Activated T-cell treated with anti-CD3 and anti-CD28 coated beads, Interleukin-2, amount 50 U/mL, for 72 hours (primary cell): ENCODE measurements around the gene SEC31B. TPM values are rescaled to one million over a fixed set of nuclear protein-coding genes. Genes with fewer than 3 reads are reported as not detected.
A peak's percentile ranks its signal among the peaks of the same experiment; 100 is the strongest.

Experiments
- ATAC-seq, 2 donors: fragments of 150-1000 bp; cut with Tn5 transposase; replicated peaks in 1 of 2; 2 replicates each; pipeline ENCODE4 v1.10.0; 2021; ENCODE audit warnings: moderate library complexity in 2 of 2, mild to moderate bottlenecking in 1 of 2
- DNase-seq, 2 donors: peaks; one replicate each; pipeline ENCODE4 v3.0.0; 2021 to 2022; ENCODE audit warnings: mixed read lengths in 1 of 2
- H3K27ac Mint-ChIP-seq: one replicate; pipeline ENCODE4 v1.8.0; 2022; ENCODE audit warnings: mild to moderate bottlenecking, moderate library complexity, mixed read lengths
- H3K27me3 Mint-ChIP-seq: one replicate; pipeline ENCODE4 v1.8.0; 2022; ENCODE audit warnings: low read depth, mixed read lengths
- H3K36me3 Mint-ChIP-seq, 2 donors: one replicate each; pipeline ENCODE4 v1.8.0; 2022; ENCODE audit warnings: mixed read lengths in 2 of 2, mild to moderate bottlenecking in 1 of 2; ENCODE audit not compliant: insufficient read depth in 2 of 2
- H3K4me1 Mint-ChIP-seq: one replicate; pipeline ENCODE4 v1.8.0; 2022; ENCODE audit warnings: low read depth, mixed read lengths
- H3K4me3 Mint-ChIP-seq, 2 donors: one replicate each; pipeline ENCODE4 v1.8.0; 2022; ENCODE audit warnings: mild to moderate bottlenecking in 2 of 2, mixed read lengths in 2 of 2, moderate library complexity in 2 of 2
- H3K9me3 Mint-ChIP-seq, 2 donors: one replicate each; pipeline ENCODE4 v1.8.0; 2022; ENCODE audit warnings: mixed read lengths in 2 of 2
- total RNA-seq, 2 donors: library from RNA; stranded (reverse); gene quantifications; one replicate each; pipeline ENCODE4 v1.2.3, GENCODE V29; 2022

SEC31B gene
- total RNA-seq, 2 donors from 2014 or later: 76.5 to 106 TPM

GRCh38 chr10:100482181-100482833 is 37.4 kb downstream of the SEC31B start:
- H3K27ac Mint-ChIP-seq: no peak overlapping the region
- DNase-seq (peak; percentile 69 to 80), ATAC-seq (peak; percentile 70 to 76)
- H3K4me3 Mint-ChIP-seq: peak overlapping the region; percentile 80 to 88
- H3K9me3 Mint-ChIP-seq: peaks cover 0 to 2% of the 10 kb centered on the region in 2 donors
- H3K36me3 Mint-ChIP-seq: peaks cover 0 to 4% of the 10 kb centered on the region in 2 donors
- peaks cover 45% of the 10 kb centered on the region for H3K27me3 Mint-ChIP-seq
- H3K4me1 Mint-ChIP-seq: peaks cover 27% of the 10 kb centered on the region

- Mint-ChIP-seq H3K27me3 (peaks cover 45% of the 10 kb centered on the region), H3K9me3 (peaks cover 0 to 2% of the 10 kb centered on the region in 2 donors), H3K27ac (no peak overlapping the region), H3K36me3 (peaks cover 0 to 2% of the 10 kb centered on the region in 2 donors), H3K4me3 (peak overlapping the region; percentile 80 to 88), H3K4me1 (peaks cover 27% of the 10 kb centered on the region)
- peak; percentile 86 to 91 for DNase-seq
- ATAC-seq: peak; percentile 93
Measured at GRCh38 chr10:100481462-100482081, 38.1 kb downstream of the SEC31B start.

GRCh38 chr10:100480002-100480401 is 39.7 kb downstream of the SEC31B start:
- no peak for ATAC-seq
- Mint-ChIP-seq H3K4me3 (no peak overlapping the region), H3K36me3 (peaks cover 0 to 2% of the 10 kb centered on the region in 2 donors), H3K4me1 (peaks cover 27% of the 10 kb centered on the region), H3K27me3 (peaks cover 45% of the 10 kb centered on the region), H3K27ac (no peak overlapping the region), H3K9me3 (peaks cover 0 to 2% of the 10 kb centered on the region in 2 donors)
- DNase-seq: no peak

GRCh38 chr10:100479037-100479436 is 40.6 kb downstream of the SEC31B start:
- Mint-ChIP-seq H3K4me3 (no peak overlapping the region), H3K9me3 (peaks cover 0 to 2% of the 10 kb centered on the region in 2 donors), H3K36me3 (peaks cover 0 to 2% of the 10 kb centered on the region in 2 donors), H3K27ac (no peak overlapping the region), H3K27me3 (peaks cover 45% of the 10 kb centered on the region), H3K4me1 (peaks cover 27% of the 10 kb centered on the region)
- DNase-seq: no peak
- ATAC-seq: no peak

GRCh38 chr10:100477970-100478369 is 41.7 kb downstream of the SEC31B start:
- Mint-ChIP-seq H3K9me3 (peaks cover 0 to 2% of the 10 kb centered on the region in 2 donors), H3K36me3 (peaks cover 0 to 2% of the 10 kb centered on the region in 2 donors), H3K27me3 (peaks cover 38% of the 10 kb centered on the region), H3K4me1 (peaks cover 16% of the 10 kb centered on the region), H3K27ac (no peak overlapping the region), H3K4me3 (no peak overlapping the region)
- ATAC-seq: no peak
- no peak for DNase-seq

GRCh38 chr10:100470367-100470766 is 49.3 kb downstream of the SEC31B start:
- Mint-ChIP-seq H3K27me3 (peaks cover 9% of the 10 kb centered on the region), H3K9me3 (no peaks in the 10 kb centered on the region), H3K4me3 (no peak overlapping the region), H3K27ac (no peak overlapping the region), H3K4me1 (no peaks in the 10 kb centered on the region), H3K36me3 (no peaks in the 10 kb centered on the region)
- DNase-seq (no peak), ATAC-seq (no peak)

DNA sequence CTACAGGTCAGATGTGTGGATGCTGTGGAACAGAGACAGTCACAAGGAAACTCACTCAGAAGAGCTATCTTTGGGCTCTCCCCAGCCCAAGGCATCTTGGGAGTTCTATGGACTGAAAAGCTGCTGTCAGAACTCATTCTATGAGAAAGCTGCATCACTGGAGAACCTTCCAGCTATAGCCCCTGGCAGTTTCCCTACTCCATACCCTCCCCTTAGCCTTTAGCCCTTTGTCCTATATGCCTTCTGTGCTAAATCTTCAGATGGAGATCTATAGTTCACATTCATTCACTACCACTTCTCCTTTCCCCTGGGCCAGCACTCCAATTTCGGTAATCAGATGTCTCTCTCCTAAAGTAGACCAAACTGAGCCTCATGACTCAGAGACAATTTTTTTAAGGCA is 49.9 kb downstream of the SEC31B start:
- Mint-ChIP-seq H3K27ac (no peak overlapping the region), H3K4me3 (no peak overlapping the region), H3K9me3 (no peaks in the 10 kb centered on the region), H3K27me3 (peaks cover 9% of the 10 kb centered on the region), H3K36me3 (no peaks in the 10 kb centered on the region), H3K4me1 (no peaks in the 10 kb centered on the region)
- no peak for DNase-seq
- no peak for ATAC-seq

DNA sequence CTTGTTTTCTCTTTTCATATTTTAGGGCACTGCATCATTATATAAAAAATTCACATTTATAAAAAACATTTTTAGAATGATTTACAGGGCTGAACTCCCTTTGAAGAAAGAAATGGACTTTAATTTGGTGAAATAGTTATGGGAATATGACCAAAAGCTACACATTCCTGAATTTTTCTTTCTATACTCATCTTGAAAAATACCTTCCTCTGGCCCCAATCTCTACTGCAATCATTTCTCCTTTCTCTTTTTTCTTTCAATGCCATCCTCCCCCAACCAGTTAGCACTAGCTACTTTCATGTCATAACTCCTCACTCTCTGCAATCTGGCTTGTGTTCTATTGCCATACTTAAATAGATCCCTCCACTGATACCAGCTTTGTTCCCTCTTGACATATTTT is 50.7 kb downstream of the SEC31B start:
- H3K9me3 Mint-ChIP-seq: no peaks in the 10 kb centered on the region
- H3K4me3 Mint-ChIP-seq: no peak overlapping the region
- no peaks in the 10 kb centered on the region for H3K36me3 Mint-ChIP-seq
- H3K4me1 Mint-ChIP-seq: no peaks in the 10 kb centered on the region
- no peak for DNase-seq
- ATAC-seq: no peak
- H3K27ac Mint-ChIP-seq: no peak overlapping the region
- H3K27me3 Mint-ChIP-seq: peaks cover 9% of the 10 kb centered on the region

DNA sequence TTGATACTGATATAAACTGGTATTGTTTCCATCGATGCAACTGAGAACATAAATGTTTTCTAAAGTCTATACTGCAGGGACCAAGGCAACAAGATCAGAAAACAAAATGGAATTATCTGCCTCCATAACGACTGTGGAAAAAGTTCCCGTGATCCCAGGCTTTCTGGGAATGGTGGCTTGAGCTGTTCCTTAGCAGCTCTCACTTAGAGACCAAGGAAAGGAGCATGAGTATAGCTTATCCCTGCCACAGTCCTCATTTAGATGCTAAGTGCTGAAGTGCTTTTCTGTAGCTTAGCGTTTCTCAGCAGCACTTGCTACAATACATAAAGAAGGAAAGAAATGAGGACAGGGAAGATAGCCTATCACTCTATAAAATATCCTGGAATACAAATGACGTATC is 51.3 kb downstream of the SEC31B start:
- no peak for ATAC-seq
- Mint-ChIP-seq H3K27me3 (peaks cover 9% of the 10 kb centered on the region), H3K36me3 (no peaks in the 10 kb centered on the region), H3K4me3 (no peak overlapping the region), H3K9me3 (no peaks in the 10 kb centered on the region), H3K4me1 (no peaks in the 10 kb centered on the region), H3K27ac (no peak overlapping the region)
- no peak for DNase-seq

GRCh38 chr10:100462709-100463108 is 57.0 kb downstream of the SEC31B start, which contains the start of gene WNT8B:
Gene WNT8B, plus strand, starts transcription at chr10:100463009. Its CDS starts 160 bp downstream, at chr10:100463169.
- Mint-ChIP-seq H3K4me3 (no peak within 1 kb of the TSS), H3K27me3 (peaks cover 2% of the 10 kb centered on the region), H3K36me3 (no peaks in the 10 kb centered on the region), H3K4me1 (no peaks in the 10 kb centered on the region), H3K9me3 (peaks cover 0 to 3% of the 10 kb centered on the region in 2 donors), H3K27ac (no peak within 1 kb of the TSS)
- DNase-seq: no peak
- ATAC-seq: no peak

DNA sequence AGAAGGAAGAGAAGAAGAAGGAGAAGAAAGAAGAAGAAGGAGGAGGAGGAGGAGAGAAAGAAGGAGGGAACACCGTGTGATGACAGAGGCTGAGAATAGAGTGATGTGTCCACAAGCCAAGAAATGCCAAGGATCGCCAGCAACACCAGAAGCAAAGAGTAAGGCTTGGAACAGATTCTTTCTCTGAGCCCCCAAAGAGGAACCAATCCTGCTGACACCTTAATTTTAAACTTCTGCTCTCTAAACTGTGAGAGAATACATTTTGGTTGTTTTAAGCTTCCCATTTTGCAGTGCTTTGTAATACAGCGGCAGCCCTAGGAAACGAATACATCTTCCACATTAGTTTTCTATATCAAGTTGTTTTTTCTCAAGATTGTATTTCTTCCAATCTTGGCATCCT is 70.7 kb downstream of the SEC31B start:
- Mint-ChIP-seq H3K27me3 (peaks cover 7% of the 10 kb centered on the region), H3K4me3 (no peak overlapping the region), H3K27ac (no peak overlapping the region), H3K9me3 (no peaks in the 10 kb centered on the region), H3K36me3 (no peaks in the 10 kb centered on the region), H3K4me1 (no peaks in the 10 kb centered on the region)
- ATAC-seq (no peak), DNase-seq (no peak)

DNA sequence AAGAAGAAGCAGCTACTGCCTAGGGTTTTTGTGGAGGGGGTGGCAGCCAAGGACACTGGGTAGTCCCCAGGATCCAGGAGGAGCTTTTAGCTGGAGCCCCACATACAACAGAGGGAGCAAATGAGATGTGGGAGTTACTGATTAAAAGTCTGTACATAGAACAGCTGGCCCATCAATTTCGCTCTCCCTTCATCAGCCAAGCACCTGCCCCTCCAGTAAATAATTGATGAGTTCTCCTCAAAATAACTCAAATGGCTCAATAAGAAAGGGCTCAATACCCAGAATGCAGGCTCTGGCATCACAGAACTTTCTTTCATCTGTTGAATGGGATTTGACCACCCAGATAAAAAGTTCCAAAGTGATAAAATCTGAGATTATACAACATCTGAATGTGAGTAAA is 72.0 kb downstream of the SEC31B start:
- Mint-ChIP-seq H3K36me3 (no peaks in the 10 kb centered on the region), H3K4me1 (no peaks in the 10 kb centered on the region), H3K9me3 (no peaks in the 10 kb centered on the region), H3K4me3 (no peak overlapping the region), H3K27ac (no peak overlapping the region), H3K27me3 (peaks cover 7% of the 10 kb centered on the region)
- DNase-seq (no peak), ATAC-seq (no peak)

DNA sequence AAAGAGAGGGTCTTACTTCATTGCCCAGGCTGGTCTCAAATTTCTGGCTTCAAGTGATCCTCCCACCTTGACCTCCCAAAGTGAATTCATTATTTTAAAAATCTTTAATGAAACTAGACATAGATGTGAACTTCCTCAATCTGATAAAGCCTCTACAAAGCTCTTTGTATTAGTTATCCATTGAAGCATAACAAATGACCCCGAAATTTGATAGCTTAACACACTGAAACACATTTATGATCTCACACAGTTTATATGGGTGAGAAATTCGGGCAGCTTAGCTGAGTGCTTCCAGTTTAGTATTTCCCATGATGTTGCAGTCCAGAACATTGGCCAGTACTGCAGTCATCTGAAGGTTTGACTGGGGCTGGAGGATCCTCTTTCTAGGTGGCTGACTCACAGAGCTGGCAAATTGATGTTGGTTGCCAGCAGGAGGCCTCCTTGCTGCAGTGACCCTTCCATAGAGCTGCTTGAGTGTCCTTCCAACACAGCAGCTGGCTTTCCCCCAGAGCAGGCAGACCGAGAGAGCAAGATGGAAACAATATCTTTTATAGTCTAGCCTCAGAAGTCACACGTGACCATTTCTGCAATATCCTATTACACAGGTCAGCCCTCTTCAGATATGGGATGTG is 73.4 kb downstream of the SEC31B start:
- no peak for DNase-seq
- no peak for ATAC-seq
- H3K36me3 Mint-ChIP-seq: no peaks in the 10 kb centered on the region

More for the DNA sequence above, 73.4 kb downstream of the SEC31B start:
- Mint-ChIP-seq H3K27me3 (no peaks in the 10 kb centered on the region), H3K27ac (no peak overlapping the region), H3K4me3 (no peak overlapping the region), H3K4me1 (no peaks in the 10 kb centered on the region), H3K9me3 (no peaks in the 10 kb centered on the region)
